Smooth muscle cell (in vitro differentiated cells): ENCODE results near the gene LDLRAD4. TPM values are rescaled to one million over a fixed set of nuclear protein-coding genes. Genes with fewer than 3 reads are reported as not detected.

Source experiments
- DNase-seq: peaks from one replicate; lab custom pipeline; 2025; ENCODE audit not compliant: unreplicated experiment; lab: John Stamatoyannopoulos, UW
- H2AFZ ChIP-seq: fragments of 200-600 bp; sonication (generic); 2 replicates; pipeline ENCODE4 v1.6.0; 2016; ENCODE audit warnings: antibody characterized with exemption, low read depth, mild to moderate bottlenecking
- H3F3A ChIP-seq: fragments of 200-600 bp; sonication (generic); 2 replicates; pipeline ENCODE4 v1.6.0; 2017; ENCODE audit warnings: antibody characterized with exemption, low read depth
- H3K27ac ChIP-seq: fragments of 200-600 bp; sonication (generic); 2 replicates; pipeline ENCODE4 v1.5.1; 2016; ENCODE audit warnings: low read depth, mild to moderate bottlenecking
- H3K27me3 ChIP-seq: fragments of 200-600 bp; sonication (generic); 2 replicates; pipeline ENCODE4 v1.6.1; 2016; ENCODE audit warnings: low read depth, mild to moderate bottlenecking
- H3K36me3 ChIP-seq: fragments of 200-600 bp; sonication (generic); 2 replicates; pipeline ENCODE4 v1.5.1; 2016; ENCODE audit warnings: low read depth
- H3K4me1 ChIP-seq: fragments of 200-600 bp; sonication (generic); 2 replicates; pipeline ENCODE4 v1.5.1; 2016; ENCODE audit warnings: low read depth
- H3K4me2 ChIP-seq: fragments of 200-600 bp; sonication (generic); 2 replicates; pipeline ENCODE4 v1.6.0; 2016; ENCODE audit warnings: mild to moderate bottlenecking
- H3K4me3 ChIP-seq: fragments of 200-600 bp; sonication (generic); 2 replicates; pipeline ENCODE4 v1.5.1; 2016; ENCODE audit warnings: mild to moderate bottlenecking
- H3K79me2 ChIP-seq: fragments of 200-600 bp; sonication (generic); 2 replicates; pipeline ENCODE4 v1.6.0; 2016; ENCODE audit warnings: low read depth, mild to moderate bottlenecking
- H3K9ac ChIP-seq: fragments of 200-600 bp; sonication (generic); 2 replicates; pipeline ENCODE4 v1.6.0; 2016; ENCODE audit warnings: low read depth
- H3K9me3 ChIP-seq: fragments of 200-600 bp; sonication (generic); replicated peaks from 2 replicates; pipeline ENCODE4 v1.5.1; 2016; ENCODE audit warnings: low read depth
- H4K20me1 ChIP-seq: fragments of 200-600 bp; sonication (generic); 2 replicates; pipeline ENCODE4 v1.6.0; 2016; ENCODE audit warnings: low read depth
- WGBS: methylation state at CpG from one replicate; pipeline ENCODE4 v1.1.7; 2016; ENCODE audit warnings: low lambda C conversion rate; 5-methylcytosine and 5-hydroxymethylcytosine counted together
- polyA plus RNA-seq: library from polyadenylated mRNA; unstranded; fragments of >200 nt; fragmentation: Nextera tagmentation; extraction: Ambion mirVana; gene quantifications from 2 replicates; pipeline ENCODE4 v1.2.1, GENCODE V29; 2016
- total RNA-seq: library from RNA; depleted of rRNA; stranded (reverse); fragments of >200 nt; gene quantifications from 2 replicates; pipeline ENCODE4 v1.2.3, GENCODE V29; 2014
- TF ChIP-seq, protein P1 (sequence below): fragments of 200-600 bp; sonication (generic); IDR thresholded peaks from 2 replicates; pipeline ENCODE4 v1.5.1; 2017; ENCODE audit warnings: borderline replicate concordance, mild to moderate bottlenecking, antibody characterized with exemption; ENCODE audit not compliant: insufficient read depth, poor library complexity, severe bottlenecking

The LDLRAD4 gene
- total and polyA plus RNA-seq, 2 experiments from 2014 or later = 36.2 to 48.3 TPM

DNA sequence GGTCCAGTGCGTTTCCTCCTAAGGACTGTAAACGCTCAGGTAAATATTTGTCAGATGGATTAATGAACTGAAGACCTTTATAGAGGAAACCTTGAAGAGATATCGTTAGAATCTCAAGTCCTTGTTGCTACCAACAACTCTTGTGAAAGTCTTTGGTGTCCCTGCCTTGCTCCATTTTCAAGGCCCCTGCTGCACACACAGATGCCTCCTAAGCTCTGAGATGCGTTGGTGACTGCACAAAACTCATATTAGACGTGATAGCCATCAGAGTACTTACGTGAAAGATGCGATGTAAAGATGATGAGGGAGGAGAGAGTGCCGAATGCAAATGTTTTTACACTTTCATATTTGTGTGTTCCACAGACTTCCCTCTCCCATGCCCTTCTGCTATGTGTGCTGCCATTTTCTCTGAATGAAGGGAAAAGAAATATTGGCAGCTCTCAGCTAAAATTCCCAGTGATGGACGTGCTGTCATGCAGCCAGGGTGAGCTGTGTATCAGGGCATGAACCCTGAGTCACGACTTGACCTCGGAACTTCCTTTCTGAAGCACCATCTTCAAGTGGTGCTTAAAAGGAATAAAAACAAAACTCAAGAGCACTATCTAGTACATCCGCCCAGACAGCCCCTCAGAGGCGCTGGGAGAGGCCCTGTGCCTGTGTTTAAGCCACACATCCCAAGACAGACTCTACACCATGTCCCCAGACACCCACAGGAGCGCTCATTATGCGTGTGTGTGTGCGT lies 390.4 kb downstream of the LDLRAD4 start:
- Histone ChIP-seq H3K9me3 (no peaks in the 10 kb centered on the region), H3K36me3 (no peaks in the 10 kb centered on the region), H3K4me3 (no peak overlapping the region), H3K27ac (peak overlapping the region; percentile 16), H4K20me1 (peaks cover 16% of the 10 kb centered on the region), H3K79me2 (peaks cover 11% of the 10 kb centered on the region), H3K4me1 (peaks cover 17% of the 10 kb centered on the region), H3F3A (peaks cover 10% of the 10 kb centered on the region), H2AFZ (no peak overlapping the region), H3K4me2 (no peak overlapping the region), H3K27me3 (no peaks in the 10 kb centered on the region), H3K9ac (no peak overlapping the region)
- TF ChIP-seq, protein P1, sequence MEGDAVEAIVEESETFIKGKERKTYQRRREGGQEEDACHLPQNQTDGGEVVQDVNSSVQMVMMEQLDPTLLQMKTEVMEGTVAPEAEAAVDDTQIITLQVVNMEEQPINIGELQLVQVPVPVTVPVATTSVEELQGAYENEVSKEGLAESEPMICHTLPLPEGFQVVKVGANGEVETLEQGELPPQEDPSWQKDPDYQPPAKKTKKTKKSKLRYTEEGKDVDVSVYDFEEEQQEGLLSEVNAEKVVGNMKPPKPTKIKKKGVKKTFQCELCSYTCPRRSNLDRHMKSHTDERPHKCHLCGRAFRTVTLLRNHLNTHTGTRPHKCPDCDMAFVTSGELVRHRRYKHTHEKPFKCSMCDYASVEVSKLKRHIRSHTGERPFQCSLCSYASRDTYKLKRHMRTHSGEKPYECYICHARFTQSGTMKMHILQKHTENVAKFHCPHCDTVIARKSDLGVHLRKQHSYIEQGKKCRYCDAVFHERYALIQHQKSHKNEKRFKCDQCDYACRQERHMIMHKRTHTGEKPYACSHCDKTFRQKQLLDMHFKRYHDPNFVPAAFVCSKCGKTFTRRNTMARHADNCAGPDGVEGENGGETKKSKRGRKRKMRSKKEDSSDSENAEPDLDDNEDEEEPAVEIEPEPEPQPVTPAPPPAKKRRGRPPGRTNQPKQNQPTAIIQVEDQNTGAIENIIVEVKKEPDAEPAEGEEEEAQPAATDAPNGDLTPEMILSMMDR = no peak
- 73% methylated on average over 16 of the region's 16 CpGs for WGBS
- no peak for DNase-seq

DNA sequence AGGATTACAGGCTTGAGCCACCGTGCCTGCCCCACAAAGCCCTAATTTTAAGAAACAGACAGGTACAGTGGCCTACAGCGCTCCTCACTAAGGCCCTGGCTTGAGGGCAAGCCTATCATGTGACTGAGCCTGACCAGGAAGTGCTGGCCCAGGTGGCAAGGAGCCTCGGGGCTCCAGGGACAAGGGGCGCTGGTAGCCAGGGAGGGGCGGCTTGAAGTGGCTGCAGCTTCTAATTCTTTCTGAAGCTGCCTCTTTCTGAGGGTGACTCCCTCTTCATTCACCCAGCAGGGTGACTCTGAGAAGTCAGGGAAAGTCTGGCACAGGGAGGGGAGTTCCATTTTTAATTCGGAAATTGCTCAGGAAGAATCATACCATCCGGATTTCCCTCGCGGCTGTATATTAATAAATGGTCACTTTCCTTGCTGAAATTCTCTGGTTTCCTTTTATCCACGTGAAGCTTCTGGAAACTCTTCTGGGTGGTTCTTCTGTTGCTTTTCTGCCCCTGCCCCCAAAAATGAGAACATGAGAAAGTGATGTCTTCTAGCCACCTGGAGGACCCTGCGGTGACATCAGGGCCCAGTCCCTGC lies 392.1 kb downstream of the LDLRAD4 start:
- H3K79me2 ChIP-seq = peaks cover 12% of the 10 kb centered on the region
- peak overlapping the region; percentile 74 for H3K9ac ChIP-seq

GRCh38 chr18:13611142-13611600 lies 392.6 kb downstream of the LDLRAD4 start:
- peak overlapping the region; percentile 74 for H3K9ac ChIP-seq
- no peaks in the 10 kb centered on the region for H3K36me3 ChIP-seq
- no peak for DNase-seq
- H3K4me2 ChIP-seq = peak overlapping the region; percentile 82
- peaks cover 12% of the 10 kb centered on the region for H3K79me2 ChIP-seq
- no peak overlapping the region for H2AFZ ChIP-seq
- TF ChIP-seq, protein P1 = no peak
- peaks cover 18% of the 10 kb centered on the region for H4K20me1 ChIP-seq
- peaks cover 22% of the 10 kb centered on the region for H3K4me1 ChIP-seq
- H3K4me3 ChIP-seq = peak overlapping the region; percentile 33
- no peaks in the 10 kb centered on the region for H3K9me3 ChIP-seq
- H3F3A ChIP-seq = peaks cover 10% of the 10 kb centered on the region
- H3K27me3 ChIP-seq = no peaks in the 10 kb centered on the region
- WGBS = 46% methylated on average over 14 of the region's 14 CpGs
- H3K27ac ChIP-seq = peak overlapping the region; percentile 83

More for the DNA sequence above, 392.1 kb downstream of the LDLRAD4 start:
- peak overlapping the region; percentile 83 for H3K27ac ChIP-seq
- H3K9me3 ChIP-seq = no peaks in the 10 kb centered on the region
- WGBS = 87% methylated on average over 11 of the region's 11 CpGs
- TF ChIP-seq, protein P1 = no peak
- no peaks in the 10 kb centered on the region for H3K36me3 ChIP-seq
- peaks cover 17% of the 10 kb centered on the region for H4K20me1 ChIP-seq
- peaks cover 22% of the 10 kb centered on the region for H3K4me1 ChIP-seq
- no peak for DNase-seq
- H2AFZ ChIP-seq = no peak overlapping the region
- H3K4me3 ChIP-seq = no peak overlapping the region
- H3K27me3 ChIP-seq = no peaks in the 10 kb centered on the region
- H3K4me2 ChIP-seq = peak overlapping the region; percentile 82
- peaks cover 10% of the 10 kb centered on the region for H3F3A ChIP-seq
